G401 (cell line): ENCODE measurements around the gene PHACTR1. TPM values are rescaled to one million over a fixed set of nuclear protein-coding genes. Genes with fewer than 3 reads are reported as not detected.

Experiments
- DNase-seq: peaks from one replicate; pipeline ENCODE4 v3.0.0-alpha.2; 2015; ENCODE audit warnings: low spot score
- in situ Hi-C: cut with HindIII; loops from 2 replicates; pipeline ENCODE4 v1.10.0; 2016; ENCODE audit warnings: low sequenced_read_pairs, mixed read lengths
- total RNA-seq: library from RNA; depleted of rRNA; stranded (reverse); fragments of >200 nt; shearing (Covaris generic); gene quantifications from 2 replicates; pipeline ENCODE4 v1.2.3, GENCODE V29; 2014

Gene PHACTR1
- total RNA-seq, 1 experiment from 2014 or later, result not detected

GRCh38 chr6:12841619-12842018 lies 125.1 kb downstream of the PHACTR1 start:
- DNase-seq, result no peak
- in situ Hi-C loops, result no loop called here

- DNase-seq, result no peak
- in situ Hi-C loops, result no loop called here
These were observed 125.5 kb downstream of the PHACTR1 start for GRCh38 chr6:12842114-12842513.

GRCh38 chr6:12842658-12843057 lies 126.1 kb downstream of the PHACTR1 start:
- no peak for DNase-seq
- in situ Hi-C loops, result no loop called here

GRCh38 chr6:12844284-12845223 lies 128.0 kb downstream of the PHACTR1 start:
- DNase-seq, result peak; percentile 75
- in situ Hi-C loops, result no loop called here

- DNase-seq, result peak; percentile 70
These were observed 128.8 kb downstream of the PHACTR1 start for GRCh38 chr6:12845224-12846004.

GRCh38 chr6:12848964-12849808 lies 132.6 kb downstream of the PHACTR1 start:
- in situ Hi-C loops, result no loop called here
- peak; percentile 64 for DNase-seq

More at GRCh38 chr6:12845224-12846004, 128.8 kb downstream of the PHACTR1 start:
- in situ Hi-C loops, result no loop called here

GRCh38 chr6:12849809-12850198 lies 133.2 kb downstream of the PHACTR1 start:
- in situ Hi-C loops, result no loop called here
- DNase-seq, result no peak

- in situ Hi-C loops, result no loop called here
- no peak for DNase-seq
These were observed 134.6 kb downstream of the PHACTR1 start for GRCh38 chr6:12851123-12851695.

GRCh38 chr6:12861603-12862002 lies 145.0 kb downstream of the PHACTR1 start:
- no peak for DNase-seq
- in situ Hi-C loops, result no loop called here

GRCh38 chr6:12865117-12865516 lies 148.6 kb downstream of the PHACTR1 start:
- DNase-seq, result no peak

GRCh38 chr6:12865671-12866181 lies 149.2 kb downstream of the PHACTR1 start:
- in situ Hi-C loops, result no loop called here

More at GRCh38 chr6:12865117-12865516, 148.6 kb downstream of the PHACTR1 start:
- in situ Hi-C loops, result no loop called here

GRCh38 chr6:12866422-12867029 lies 150.0 kb downstream of the PHACTR1 start:
- DNase-seq, result no peak
- in situ Hi-C loops, result no loop called here

More at GRCh38 chr6:12865671-12866181, 149.2 kb downstream of the PHACTR1 start:
- no peak for DNase-seq

GRCh38 chr6:12869816-12870432 lies 153.4 kb downstream of the PHACTR1 start:
- in situ Hi-C loops, result no loop called here
- no peak for DNase-seq

- DNase-seq, result no peak
- in situ Hi-C loops, result no loop called here
These were observed 157.1 kb downstream of the PHACTR1 start for GRCh38 chr6:12873691-12874090.

- DNase-seq, result no peak
- in situ Hi-C loops, result no loop called here
These were observed 158.5 kb downstream of the PHACTR1 start for GRCh38 chr6:12875051-12875450.

- no peak for DNase-seq
- in situ Hi-C loops, result no loop called here
These were observed 162.2 kb downstream of the PHACTR1 start for GRCh38 chr6:12878741-12879140.

GRCh38 chr6:12882761-12883290 lies 166.3 kb downstream of the PHACTR1 start:
- no peak for DNase-seq
- in situ Hi-C loops, result no loop called here

- no peak for DNase-seq
- in situ Hi-C loops, result no loop called here
These were observed 168.4 kb downstream of the PHACTR1 start for GRCh38 chr6:12884983-12885382.
